T-helper 1 cell treated with Interleukin-12 subunit alpha and Interleukin-12 subunit beta and Interleukin-4 antibody, amounts not matched to agents 30 ng/mL and 1 ng/mL, for 36 hours (primary cell): ENCODE data around the gene SYNPO2. TPM values are rescaled to one million over a fixed set of nuclear protein-coding genes. Genes with fewer than 3 reads are reported as not detected.

Experiments used
- intact Hi-C: fragments of 100-400 bp; cut with micrococcal nuclease; formaldehyde crosslinking; loops from one replicate; pipeline ENCODE4 v1.15.1; 2024
- total RNA-seq: library from RNA; stranded (reverse); gene quantifications from 2 replicates; pipeline ENCODE4 v1.2.3, GENCODE V29; 2022

SYNPO2 gene
- total RNA-seq, 1 donor from 2014 or later, result 0.93 TPM

DNA sequence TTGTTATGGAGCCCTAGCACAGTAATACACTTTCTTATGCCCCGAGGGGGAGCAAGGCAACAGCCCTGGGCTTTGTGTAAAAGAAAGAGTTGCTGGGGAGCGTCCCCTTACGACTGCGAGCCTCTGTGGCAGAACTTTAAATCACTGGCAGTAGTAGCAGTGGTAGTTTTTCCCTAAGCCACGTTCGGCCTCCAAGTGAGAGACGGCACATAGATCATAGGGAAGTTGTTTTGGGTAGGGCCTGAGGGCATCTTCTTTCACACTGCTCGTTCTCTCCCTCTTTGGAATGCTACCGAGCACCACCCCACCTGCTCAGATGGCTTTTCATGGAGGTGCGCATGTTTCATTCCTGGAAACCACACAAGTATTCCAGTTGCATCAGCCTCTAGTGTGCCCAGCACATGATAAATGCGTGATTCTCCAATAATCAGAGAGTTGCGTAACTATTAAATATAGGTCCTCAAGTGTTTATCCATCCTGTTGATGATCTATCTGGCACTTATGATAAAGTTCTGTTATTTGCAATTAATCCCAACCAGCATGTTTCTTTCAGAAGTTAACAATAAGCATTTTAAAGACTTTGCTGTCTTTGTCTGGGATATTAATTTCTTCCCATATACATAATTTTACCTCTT, 7.0 kb upstream of the SYNPO2 start:
- intact Hi-C loops, result no loop called here

DNA sequence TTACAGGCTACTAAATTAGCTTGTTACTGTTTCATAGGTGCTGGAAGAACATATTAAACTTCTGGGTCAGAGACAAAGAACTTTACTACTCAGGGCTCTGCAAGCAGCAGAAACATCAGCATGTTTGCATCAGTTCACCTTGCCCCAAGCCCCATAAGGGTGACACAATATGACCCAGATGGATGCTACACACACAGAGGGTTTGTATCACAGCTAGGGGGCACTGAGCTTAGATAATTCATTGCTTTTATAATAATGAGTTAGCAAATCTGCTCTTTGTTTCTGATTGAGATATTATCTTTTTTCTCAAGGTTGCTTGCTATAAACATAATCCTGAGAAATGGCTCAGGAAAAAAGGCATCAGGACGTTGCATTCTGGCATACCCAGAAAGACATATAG, 4.8 kb upstream of the SYNPO2 start:
- intact Hi-C loops, result no loop called here

DNA sequence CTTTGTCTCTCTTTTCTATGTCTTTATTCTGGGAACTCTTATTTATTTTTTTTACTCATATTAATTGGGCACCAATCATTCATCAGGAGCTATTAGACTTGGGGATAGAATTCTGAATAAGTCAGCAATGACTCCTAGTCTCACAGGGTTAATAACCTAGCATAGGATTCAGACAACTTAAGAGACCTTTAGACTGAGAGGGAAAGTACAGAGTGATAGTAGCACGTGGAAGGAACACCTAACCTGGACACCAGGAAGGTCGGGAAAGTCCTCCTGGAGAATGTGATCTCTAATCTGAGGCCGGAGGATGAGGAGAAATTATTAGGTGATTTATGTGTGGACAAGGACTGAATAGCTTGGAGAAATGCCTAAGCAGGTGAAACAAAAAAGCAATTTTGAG, 3.9 kb upstream of the SYNPO2 start:
- intact Hi-C loops, result no loop called here

DNA sequence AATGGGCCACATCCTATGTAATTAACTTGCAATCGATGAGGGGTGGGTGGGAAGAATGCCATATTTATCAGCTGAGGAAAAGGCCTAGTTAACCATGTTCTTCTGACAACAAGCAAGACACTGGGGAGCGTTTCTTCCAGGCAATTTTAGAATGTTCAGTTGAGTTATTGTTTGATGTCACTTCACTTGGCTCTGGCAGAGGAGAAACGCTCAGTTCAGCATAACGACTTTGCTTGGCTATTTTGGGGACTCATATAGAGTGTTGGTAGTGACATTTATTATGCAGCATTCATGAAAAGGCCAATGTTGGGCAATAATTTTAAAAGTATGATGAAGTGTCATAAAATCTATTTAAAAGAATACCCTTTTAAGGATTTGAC, 648 bp downstream of the SYNPO2 start:
- intact Hi-C loops, result no loop called here

DNA sequence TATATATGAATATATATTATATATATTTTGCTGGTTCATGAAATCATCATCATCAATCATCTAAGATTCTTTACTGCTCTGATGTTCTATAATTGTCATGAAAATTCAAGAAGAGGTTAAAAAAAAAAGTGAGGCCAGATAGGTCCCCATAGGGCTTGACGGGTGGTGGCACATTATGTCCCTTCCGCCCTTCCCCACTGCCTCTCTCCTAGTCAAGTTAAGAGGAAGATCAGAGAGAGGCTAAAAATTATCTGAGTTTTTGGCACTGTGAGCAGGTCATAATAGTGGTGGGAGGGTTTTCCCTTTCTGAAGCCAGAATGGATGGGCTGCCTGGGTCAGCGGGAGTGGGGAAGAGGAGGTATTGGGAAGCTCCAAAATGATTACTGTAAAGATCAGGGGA, 5.4 kb downstream of the SYNPO2 start:
- intact Hi-C loops, result loop anchor here (5.0 kb wide), 2 partner anchors 207 to 357 kb away; partner anchors contain the start of gene METTL14

DNA sequence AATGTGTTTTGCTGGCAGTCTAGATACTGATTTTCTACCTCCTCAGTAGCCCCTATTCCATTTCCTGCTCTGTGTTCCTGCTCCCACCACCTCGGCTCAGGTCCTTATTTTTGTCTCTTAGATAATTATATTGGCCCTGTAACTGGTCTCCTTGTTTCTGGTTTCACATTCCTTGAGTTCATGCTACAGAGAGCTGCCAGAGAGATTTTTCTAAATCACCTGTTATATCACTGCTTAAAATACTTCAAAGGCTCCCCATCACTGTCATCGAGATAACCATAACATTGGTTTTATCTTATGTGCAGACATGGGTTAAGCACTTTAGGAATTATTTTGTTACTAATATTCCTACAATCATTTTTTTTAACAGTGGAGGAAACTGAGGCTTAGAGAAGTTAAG, 9.6 kb downstream of the SYNPO2 start:
- intact Hi-C loops, result no loop called here

DNA sequence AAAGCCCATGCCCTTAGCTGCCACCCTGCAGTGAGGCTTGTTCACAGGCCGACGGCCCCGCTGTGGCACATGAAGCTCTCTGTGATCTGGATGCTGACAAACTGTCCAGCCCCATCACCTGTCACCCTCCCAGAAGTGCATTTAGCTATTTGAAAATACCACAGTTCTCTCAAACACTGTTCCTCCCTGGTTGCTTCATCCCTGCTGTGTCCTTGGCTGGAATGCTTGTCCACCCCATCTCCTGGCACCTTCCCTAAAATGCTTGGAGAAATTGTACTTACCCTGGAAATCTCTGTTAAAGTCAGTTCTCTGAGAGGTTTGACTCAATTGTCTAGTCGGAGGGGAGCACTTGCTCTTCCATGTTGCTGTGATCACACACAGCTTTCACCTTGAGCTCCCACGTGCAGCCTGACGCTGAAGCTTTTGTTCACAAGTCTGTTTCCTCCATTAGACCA, 10.1 kb downstream of the SYNPO2 start:
- intact Hi-C loops, result no loop called here

DNA sequence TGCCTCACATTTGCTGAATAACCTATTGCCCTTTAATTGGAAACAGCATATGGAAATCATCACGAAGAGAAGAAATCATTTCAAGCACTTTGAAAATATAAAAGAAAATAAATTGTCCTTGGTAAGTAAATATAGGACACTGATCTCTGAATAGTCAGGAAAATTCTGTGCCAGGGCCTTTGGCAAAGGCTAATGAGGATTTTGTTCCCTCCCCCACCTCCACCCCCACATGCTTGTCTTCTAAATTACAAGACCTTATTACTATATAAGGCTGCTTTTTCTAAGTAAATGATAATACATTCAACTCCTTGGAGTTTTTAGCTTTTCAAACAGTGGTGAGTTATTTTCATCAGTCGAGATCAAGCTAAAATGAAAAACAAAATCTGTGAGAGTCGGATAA, 15.8 kb downstream of the SYNPO2 start:
- intact Hi-C loops, result no loop called here

DNA sequence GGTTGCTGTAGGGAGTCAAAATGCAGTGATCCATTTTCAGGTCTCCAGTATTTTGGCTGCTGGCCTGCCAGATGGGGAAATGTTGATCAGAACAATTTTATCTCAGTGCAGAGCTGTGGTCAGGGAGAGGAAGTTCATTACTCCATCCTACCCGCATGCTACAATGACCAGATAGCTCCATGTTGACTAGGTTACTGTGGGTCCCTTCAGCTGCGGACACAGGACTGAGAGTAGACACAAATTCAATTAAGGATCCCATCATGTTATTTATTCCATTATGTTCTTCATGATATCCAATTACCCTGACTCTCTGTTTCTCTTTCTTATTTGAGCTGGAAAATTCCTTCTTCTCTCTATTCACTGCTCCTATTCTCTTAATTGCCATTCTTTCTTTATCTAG, 16.3 kb downstream of the SYNPO2 start:
- intact Hi-C loops, result no loop called here

DNA sequence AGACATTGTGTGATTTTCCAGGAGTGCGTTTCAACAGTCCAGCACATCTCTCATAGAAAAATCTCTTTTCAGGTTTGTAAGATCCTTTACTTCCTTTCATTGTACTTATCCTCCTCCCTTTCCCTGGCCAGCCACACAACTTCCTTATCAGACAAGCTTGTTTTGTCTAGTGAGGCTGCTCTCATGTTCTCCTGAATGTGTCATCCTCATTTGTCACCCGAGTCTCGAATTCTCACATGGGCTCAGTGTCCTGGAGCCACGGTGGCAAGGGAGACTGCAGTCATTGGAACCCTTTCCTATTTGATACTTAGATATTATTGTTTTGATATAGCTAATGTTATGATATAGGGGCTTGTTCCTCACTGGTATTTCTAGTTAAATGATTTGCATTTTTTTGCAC, 16.9 kb downstream of the SYNPO2 start:
- intact Hi-C loops, result no loop called here

DNA sequence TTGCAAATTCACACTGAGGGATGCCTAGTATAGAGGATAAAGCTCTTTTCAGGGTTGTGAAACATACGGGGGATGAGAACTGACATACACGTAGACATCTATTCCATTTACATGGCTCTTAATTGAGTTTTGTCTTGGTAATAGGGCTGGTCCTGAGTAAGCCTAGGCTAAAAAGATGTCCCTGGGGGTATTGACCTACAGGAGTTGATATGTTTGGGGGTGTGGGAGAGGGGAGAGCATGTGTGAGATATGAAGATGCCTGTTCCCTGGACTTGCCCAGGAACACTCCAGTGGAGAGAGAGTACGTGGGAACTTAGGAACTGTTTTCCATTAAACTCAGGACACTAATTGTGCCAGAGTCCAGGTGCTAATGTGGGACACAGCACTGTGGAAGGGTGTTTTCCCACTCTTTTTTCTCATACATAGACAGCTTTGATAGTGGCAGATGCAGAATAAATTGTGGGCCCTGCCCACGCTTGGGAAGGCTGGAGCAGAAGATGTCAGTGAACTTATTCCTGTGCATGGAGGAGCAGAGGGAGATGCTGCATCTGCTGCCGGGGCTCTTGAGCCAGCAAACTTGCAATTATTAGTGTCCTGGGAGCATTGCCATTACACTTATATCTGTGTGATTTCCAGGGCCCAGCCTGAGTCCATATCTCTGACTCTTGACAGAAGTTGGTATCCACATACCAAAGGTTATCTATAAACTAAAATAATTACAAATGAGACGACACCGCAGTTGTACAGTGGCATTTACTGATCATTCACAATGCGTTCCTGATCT, 20.7 kb downstream of the SYNPO2 start:
- intact Hi-C loops, result no loop called here

DNA sequence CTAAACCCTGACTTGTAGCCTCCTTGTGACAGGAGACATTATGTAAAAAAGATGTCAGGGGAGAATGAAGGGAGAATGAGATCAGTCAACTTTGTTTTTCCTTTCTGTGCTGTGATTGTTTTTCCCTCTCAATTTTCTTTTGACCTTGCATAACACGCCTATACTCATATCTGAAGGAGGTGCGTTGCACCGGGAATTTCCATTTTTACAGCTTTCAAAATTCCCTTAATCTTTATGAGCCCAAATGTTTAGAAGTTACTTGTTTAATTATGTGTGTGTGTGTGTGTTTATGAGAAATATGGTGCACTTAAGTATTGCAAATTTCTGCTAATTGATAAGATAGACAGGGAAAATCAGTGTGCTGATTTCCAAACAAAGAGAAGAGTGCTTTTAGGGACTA, 21.6 kb downstream of the SYNPO2 start:
- intact Hi-C loops, result no loop called here

DNA sequence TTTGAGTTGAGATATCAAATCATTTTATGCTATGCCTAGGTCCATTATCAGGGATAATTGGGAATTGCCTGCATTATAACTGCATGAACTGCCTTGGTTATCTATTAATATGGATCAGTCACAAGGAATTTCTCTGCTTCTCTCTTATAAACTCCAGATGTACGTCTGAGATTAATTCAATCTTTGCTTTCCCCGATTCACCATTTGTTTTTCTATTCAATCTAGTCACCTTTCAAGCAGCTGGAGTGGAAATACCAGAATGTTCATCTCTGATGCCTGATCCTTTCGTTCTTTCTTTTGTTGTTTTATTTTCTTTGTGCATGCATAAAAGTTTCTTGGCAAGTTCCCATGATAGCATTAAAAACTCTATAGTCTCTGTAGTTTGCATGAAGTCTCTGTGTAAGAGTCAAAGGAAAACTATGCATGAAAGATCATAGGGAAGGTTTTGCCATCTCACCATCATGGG, 22.6 kb downstream of the SYNPO2 start:
- intact Hi-C loops, result no loop called here

DNA sequence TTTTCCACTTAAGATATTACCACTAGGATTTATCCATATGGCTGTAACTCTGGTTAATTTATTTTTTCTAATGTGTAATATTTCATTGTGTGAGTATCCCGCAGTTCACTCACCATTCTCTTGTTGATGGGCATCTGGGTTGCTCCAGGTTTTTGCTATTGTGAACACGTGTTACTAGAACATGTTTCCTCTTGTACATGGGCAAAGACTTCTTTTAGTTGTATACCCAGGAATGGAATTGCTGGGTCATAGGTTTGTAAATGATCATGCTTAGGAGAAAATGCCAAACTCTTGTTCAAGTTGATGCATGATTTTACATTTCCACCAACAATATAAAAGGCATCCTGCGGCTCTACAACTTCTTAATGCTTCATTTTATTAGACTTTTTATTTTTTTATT, 26.8 kb downstream of the SYNPO2 start:
- intact Hi-C loops, result no loop called here

DNA sequence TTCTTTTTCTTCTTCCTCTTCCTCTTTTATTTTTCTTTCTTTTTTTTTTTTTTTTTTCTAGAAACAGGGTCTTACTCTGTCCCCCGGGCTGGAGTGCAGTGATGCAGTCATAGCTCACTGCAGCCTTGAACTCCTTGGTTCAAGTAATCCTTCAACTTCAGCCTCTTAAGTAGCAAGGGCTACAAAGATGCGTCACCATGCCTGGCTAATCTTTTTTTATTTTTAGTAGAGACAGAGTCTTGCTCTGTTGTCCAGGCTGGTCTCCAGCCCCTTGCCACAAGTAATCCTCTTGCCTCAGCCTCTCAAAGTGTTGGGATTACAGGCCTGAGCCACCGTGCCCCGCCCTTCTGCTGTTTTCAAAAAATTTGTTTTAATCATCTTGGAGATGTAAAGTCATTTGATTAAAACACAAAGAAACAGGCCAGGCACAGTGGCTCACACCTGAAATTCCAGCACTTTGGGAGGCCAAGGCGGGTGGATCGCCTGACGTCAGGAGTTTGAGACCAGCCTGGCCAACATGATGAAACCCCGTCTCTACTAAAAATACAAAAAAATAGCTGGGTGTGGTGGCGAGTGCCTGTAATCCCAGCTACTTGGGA, 28.1 kb downstream of the SYNPO2 start:
- intact Hi-C loops, result no loop called here

DNA sequence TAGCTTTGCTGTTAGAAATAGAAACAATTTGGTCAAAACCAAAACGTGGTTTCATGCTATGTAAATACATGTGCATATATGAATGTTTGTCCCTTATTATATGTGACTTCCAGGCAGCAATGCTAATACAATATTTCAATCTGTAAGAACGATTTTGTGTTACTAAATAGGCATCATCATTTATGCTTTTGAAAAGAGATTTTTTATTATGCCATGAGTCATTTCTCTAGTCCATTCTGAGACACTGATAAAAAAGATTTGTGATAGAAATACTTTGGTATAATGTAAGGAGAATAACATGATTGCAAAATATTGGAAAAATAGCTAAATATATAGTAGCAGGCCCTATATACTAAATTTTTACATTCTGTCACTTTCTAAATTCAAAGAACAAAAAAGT, 28.9 kb downstream of the SYNPO2 start:
- intact Hi-C loops, result no loop called here

DNA sequence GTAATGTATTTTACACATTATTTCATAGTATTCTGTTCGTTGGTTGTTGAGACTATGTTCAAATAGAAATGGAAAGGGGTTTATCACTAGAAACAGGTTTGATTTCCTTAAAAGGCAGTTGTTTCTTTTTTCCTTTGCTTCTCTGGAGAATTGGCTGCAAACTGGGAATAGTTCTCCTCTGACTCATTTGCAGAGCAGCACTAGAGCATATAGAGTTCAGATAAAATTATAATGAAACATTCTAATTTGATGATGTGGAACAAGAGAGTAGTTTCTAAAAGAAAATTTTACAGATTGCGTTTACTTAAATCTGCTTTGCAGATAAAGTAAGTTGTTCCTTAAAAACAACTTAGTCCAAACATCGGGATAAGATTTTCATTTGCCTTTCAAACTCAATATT, 29.7 kb downstream of the SYNPO2 start:
- intact Hi-C loops, result no loop called here

DNA sequence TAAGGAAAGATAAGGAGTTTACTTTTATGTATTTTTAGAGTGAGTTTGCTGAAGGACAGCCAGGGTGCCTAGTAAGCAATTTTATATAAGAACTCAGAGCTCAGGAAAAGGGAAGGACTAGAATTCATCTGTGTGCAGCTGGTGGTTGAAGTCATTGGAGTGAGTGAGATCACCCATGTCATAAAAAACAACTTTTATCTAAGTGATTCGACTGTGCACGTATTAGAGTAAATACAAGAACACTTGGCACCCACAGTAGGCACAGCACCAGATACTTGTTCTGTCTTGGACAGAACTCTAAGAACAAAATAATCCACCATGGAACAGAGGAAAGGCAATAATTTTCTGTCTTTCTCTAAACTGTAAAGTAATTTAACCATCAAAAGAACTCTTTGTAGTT, 31.6 kb downstream of the SYNPO2 start:
- intact Hi-C loops, result no loop called here

DNA sequence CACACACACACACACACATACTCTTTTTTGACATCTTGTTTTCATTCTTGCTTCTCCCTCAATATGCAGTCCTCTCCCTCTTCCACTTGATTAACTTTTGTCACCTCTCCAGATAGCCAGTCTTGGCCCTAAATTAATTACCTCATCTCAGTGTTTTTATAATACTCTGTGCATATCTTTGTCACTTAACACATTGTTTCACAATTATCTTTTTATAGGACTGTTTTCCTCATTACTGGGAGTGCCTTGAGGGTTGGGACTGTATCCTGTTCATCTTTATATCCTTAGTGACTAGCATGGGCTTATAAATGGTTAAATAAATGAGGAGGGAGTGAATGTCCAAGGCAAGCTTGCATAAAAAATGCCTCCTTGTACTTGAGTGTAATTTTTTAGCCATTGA, 33.1 kb downstream of the SYNPO2 start:
- intact Hi-C loops, result no loop called here

DNA sequence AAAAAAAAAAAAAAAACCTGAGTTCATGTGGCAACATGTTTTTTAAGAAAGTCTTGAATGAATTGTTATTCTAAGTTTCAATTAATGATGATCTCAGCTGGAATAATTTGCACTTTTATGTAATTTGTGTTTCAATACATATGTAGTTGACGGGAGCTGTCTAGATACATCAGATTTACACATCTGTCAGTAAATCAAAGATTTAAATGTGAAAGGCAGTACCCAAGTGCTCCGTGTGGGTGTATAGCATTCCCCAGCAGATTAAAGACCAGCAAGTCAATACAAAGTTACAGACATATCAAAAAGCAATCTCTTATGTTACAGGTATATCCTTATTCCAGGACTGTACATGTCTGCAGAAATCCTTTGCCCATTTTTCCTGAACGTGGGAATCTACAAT, 35.2 kb downstream of the SYNPO2 start:
- intact Hi-C loops, result no loop called here

DNA sequence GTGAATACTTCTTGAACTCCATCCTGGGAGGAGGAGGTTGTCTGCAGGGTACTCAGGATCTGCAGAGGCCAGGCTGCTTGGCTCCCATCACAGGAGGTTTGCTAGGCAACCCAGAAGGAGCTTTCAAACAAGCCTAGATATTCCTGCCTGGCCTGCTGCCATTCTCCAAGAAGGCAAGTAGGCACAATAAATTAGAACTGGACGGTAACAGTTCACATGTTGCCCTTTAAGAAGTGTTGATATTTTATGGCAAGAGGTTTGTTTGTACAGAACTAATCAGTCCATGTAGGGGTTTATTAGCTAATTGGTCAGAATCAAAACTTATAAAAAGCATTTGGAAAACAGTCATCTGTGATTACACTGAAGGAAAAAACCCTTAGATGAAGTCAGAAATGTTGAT, 39.3 kb downstream of the SYNPO2 start:
- intact Hi-C loops, result no loop called here

DNA sequence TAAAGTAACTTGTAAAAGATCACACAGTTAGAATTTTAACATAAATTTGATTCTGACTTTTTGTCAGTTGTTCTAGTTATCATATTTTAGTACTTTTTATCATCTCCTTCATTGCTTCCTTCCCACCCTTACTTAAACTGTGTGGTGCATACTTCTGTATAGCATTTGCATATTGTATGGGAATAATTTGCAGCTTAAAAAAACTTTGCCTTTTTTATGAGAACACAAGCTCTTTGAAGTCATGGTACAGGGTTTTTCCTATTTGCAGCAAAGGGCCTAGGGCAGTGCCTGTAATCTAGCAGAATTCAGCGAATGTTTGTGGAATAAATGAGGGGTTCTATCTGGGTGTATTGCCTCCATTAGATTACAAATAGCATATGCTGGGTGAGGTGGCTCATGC, 41.6 kb downstream of the SYNPO2 start:
- intact Hi-C loops, result no loop called here

DNA sequence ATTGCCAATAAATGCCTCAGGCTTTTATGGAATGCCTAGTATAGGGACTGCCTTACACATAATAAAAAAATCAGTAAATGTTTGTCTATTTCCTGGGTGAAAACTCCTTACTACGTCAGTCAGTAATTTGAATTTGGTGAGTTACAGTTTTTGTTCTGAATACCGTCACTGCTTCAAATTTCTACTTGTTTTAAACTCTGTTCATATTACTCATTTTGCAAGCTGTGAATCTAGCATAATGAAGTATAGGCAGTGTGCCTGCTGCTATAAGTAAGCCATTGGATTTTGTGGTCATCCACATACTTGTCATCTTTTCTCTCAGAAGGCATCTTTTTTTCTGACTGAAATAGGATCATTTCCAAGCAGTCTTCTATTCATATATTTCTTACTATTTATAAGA, 43.1 kb downstream of the SYNPO2 start:
- intact Hi-C loops, result no loop called here
